CD4-positive, alpha-beta memory T cell (primary cell): Measurements from ENCODE around the gene TRIP11. TPM values are rescaled to one million over a fixed set of nuclear protein-coding genes. Genes with fewer than 3 reads are reported as not detected.

ENCODE experiments used
- CTCF ChIA-PET: fragments of 350-600 bp; sonication (Branson Sonifier 250); formaldehyde crosslinking; loops from one replicate; lab custom pipeline; 2021; ENCODE audit warnings: inconsistent platforms; ENCODE audit not compliant: partially characterized antibody; lab: Charles Lee
- POLR2A ChIA-PET: fragments of 350-600 bp; sonication (Branson Sonifier 250); formaldehyde crosslinking; loops from one replicate; lab custom pipeline; 2021; ENCODE audit not compliant: partially characterized antibody; lab: Charles Lee
- DNase-seq, 5 donors: peaks; one replicate each; pipeline versions ENCODE4 v3.0.0 to v3.0.0-alpha.2; 2020 to 2022; ENCODE audit warnings: mixed read lengths in 1 of 5
- H3K27ac ChIP-seq: one replicate; pipeline ENCODE4 v1.7.0; 2013; ENCODE audit warnings: low read depth, low read length
- H3K27me3 ChIP-seq: 2 replicates; pipeline ENCODE4 v1.7.0; 2013; ENCODE audit warnings: mild to moderate bottlenecking, low read length, moderate library complexity; ENCODE audit not compliant: insufficient read depth
- H3K36me3 ChIP-seq: 2 replicates; pipeline ENCODE4 v1.7.0; 2013; ENCODE audit warnings: mild to moderate bottlenecking, low read length, moderate library complexity; ENCODE audit not compliant: insufficient read depth
- H3K4me1 ChIP-seq: 2 replicates; pipeline ENCODE4 v1.7.0; 2013; ENCODE audit warnings: mild to moderate bottlenecking, low read length, moderate library complexity; ENCODE audit not compliant: insufficient read depth
- H3K4me3 ChIP-seq, 2 donors: one replicate each; pipeline ENCODE4 v1.7.0; 2013; ENCODE audit warnings: low read length in 2 of 2, mild to moderate bottlenecking in 1 of 2
- H3K9me3 ChIP-seq, 2 donors: one replicate each; pipeline ENCODE4 v1.7.0; 2013; ENCODE audit warnings: low read length in 2 of 2, control low read depth in 1 of 2; ENCODE audit not compliant: control insufficient read depth in 1 of 2
- H3K27ac Mint-ChIP-seq, 7 donors: one replicate each; pipeline ENCODE4 v1.8.0; 2020 to 2021; ENCODE audit warnings: mixed read lengths in 7 of 7, mild to moderate bottlenecking in 6 of 7, inconsistent platforms in 3 of 7, moderate library complexity in 3 of 7
- H3K27me3 Mint-ChIP-seq, 2 donors: one replicate each; pipeline ENCODE4 v1.8.0; 2020 to 2021; ENCODE audit warnings: mixed read lengths in 2 of 2
- H3K36me3 Mint-ChIP-seq, 2 donors: one replicate each; pipeline ENCODE4 v1.8.0; 2020 to 2021; ENCODE audit warnings: mixed read lengths in 2 of 2, inconsistent platforms in 1 of 2, mild to moderate bottlenecking in 1 of 2
- H3K4me1 Mint-ChIP-seq, 4 donors: one replicate each; pipeline ENCODE4 v1.8.0; 2020 to 2021; ENCODE audit warnings: mixed read lengths in 4 of 4, mild to moderate bottlenecking in 1 of 4
- H3K4me3 Mint-ChIP-seq, 8 donors: one replicate each; pipeline ENCODE4 v1.8.0; 2020 to 2021; ENCODE audit warnings: mixed read lengths in 8 of 8, mild to moderate bottlenecking in 7 of 8, moderate library complexity in 6 of 8, inconsistent platforms in 3 of 8
- H3K9me3 Mint-ChIP-seq, 8 donors: one replicate each; pipeline ENCODE4 v1.8.0; 2020 to 2021; ENCODE audit warnings: mixed read lengths in 8 of 8, mild to moderate bottlenecking in 5 of 8, inconsistent platforms in 3 of 8, moderate library complexity in 1 of 8
- intact Hi-C: fragments of 100-400 bp; cut with micrococcal nuclease; formaldehyde crosslinking; loops from one replicate; pipeline ENCODE4 v1.15.1; 2023
- polyA plus RNA-seq, 2 donors: library from polyadenylated mRNA; unstranded; fragments of 300-500 nt; fragmentation: Illumina TruSeq; gene quantifications; one replicate each; pipeline ENCODE4 v1.2.3, GENCODE V29; 2021
- total RNA-seq, 2 experiments: library from RNA; stranded (reverse); gene quantifications; one replicate each; pipeline ENCODE4 v1.2.3, GENCODE V29; 2021

TRIP11 gene
- total and polyA plus RNA-seq, 4 experiments from 2014 or later = 24.6 to 77.2 (median 68.3) TPM

GRCh38 chr14:92035890-92036289 is 4.0 kb downstream of the TRIP11 start:
- Histone ChIP-seq H3K27ac (no peak overlapping the region), H3K9me3 (no peaks in the 10 kb centered on the region), H3K4me3 (no peak overlapping the region), H3K4me1 (peaks cover 36% of the 10 kb centered on the region), H3K36me3 (no peaks in the 10 kb centered on the region), H3K27me3 (no peaks in the 10 kb centered on the region)
- CTCF ChIA-PET = no interaction called here
- POLR2A ChIA-PET = no interaction called here
- no peaks in the 10 kb centered on the region for H3K27me3 Mint-ChIP-seq
- peak overlapping the region in 2 of 7 donors; percentile 9 to 41 for H3K27ac Mint-ChIP-seq
- no peak for DNase-seq
- H3K4me1 Mint-ChIP-seq = peaks cover 37 to 60% (median 49%) of the 10 kb centered on the region in 4 donors
- H3K9me3 Mint-ChIP-seq = no peaks in the 10 kb centered on the region
- intact Hi-C loops = no loop called here
- H3K36me3 Mint-ChIP-seq = peaks cover 5 to 31% of the 10 kb centered on the region in 2 donors
- no peak overlapping the region for H3K4me3 Mint-ChIP-seq

GRCh38 chr14:92033906-92034687 is 5.8 kb downstream of the TRIP11 start:
- no peak for DNase-seq
- Mint-ChIP-seq H3K4me3 (no peak overlapping the region), H3K9me3 (no peaks in the 10 kb centered on the region), H3K27me3 (no peaks in the 10 kb centered on the region), H3K27ac (peak overlapping the region in 5 of 7 donors; percentile 6 to 74 (median 43)), H3K36me3 (peaks cover 5 to 21% of the 10 kb centered on the region in 2 donors), H3K4me1 (peaks cover 35 to 44% (median 38%) of the 10 kb centered on the region in 4 donors)
- no peaks in the 10 kb centered on the region for H3K36me3 ChIP-seq
- peaks cover 31% of the 10 kb centered on the region for H3K4me1 ChIP-seq
- H3K27me3 ChIP-seq = no peaks in the 10 kb centered on the region
- H3K27ac ChIP-seq = no peak overlapping the region
- intact Hi-C loops = no loop called here
- ChIA-PET POLR2A (no interaction called here), CTCF (no interaction called here)
- no peak overlapping the region for H3K4me3 ChIP-seq
- no peaks in the 10 kb centered on the region for H3K9me3 ChIP-seq

GRCh38 chr14:92033433-92033832 is 6.4 kb downstream of the TRIP11 start:
- Histone ChIP-seq H3K4me3 (no peak overlapping the region), H3K27me3 (no peaks in the 10 kb centered on the region), H3K9me3 (no peaks in the 10 kb centered on the region), H3K36me3 (peaks cover 3% of the 10 kb centered on the region), H3K27ac (no peak overlapping the region), H3K4me1 (peaks cover 24% of the 10 kb centered on the region)
- POLR2A ChIA-PET = no interaction called here
- Mint-ChIP-seq H3K9me3 (no peaks in the 10 kb centered on the region), H3K36me3 (peaks cover 8 to 26% of the 10 kb centered on the region in 2 donors), H3K27me3 (no peaks in the 10 kb centered on the region), H3K4me1 (peaks cover 29 to 40% (median 32%) of the 10 kb centered on the region in 4 donors), H3K4me3 (no peak overlapping the region), H3K27ac (peak overlapping the region in 4 of 7 donors; percentile 6 to 74 (median 58))
- no peak for DNase-seq
- CTCF ChIA-PET = no interaction called here
- intact Hi-C loops = no loop called here

- ChIA-PET POLR2A (no interaction called here), CTCF (no interaction called here)
- Mint-ChIP-seq H3K27me3 (no peaks in the 10 kb centered on the region), H3K4me1 (peaks cover 4 to 29% (median 9%) of the 10 kb centered on the region in 4 donors), H3K4me3 (no peak overlapping the region), H3K36me3 (peaks cover 18 to 51% of the 10 kb centered on the region in 2 donors), H3K27ac (peak overlapping the region in 4 of 7 donors; percentile 30 to 77 (median 56)), H3K9me3 (no peaks in the 10 kb centered on the region)
- Histone ChIP-seq H3K4me1 (no peaks in the 10 kb centered on the region), H3K27ac (no peak overlapping the region), H3K9me3 (no peaks in the 10 kb centered on the region), H3K36me3 (peaks cover 27% of the 10 kb centered on the region), H3K27me3 (no peaks in the 10 kb centered on the region), H3K4me3 (no peak overlapping the region)
- DNase-seq = no peak
- intact Hi-C loops = no loop called here
Observed at GRCh38 chr14:92026548-92027190, 13.2 kb downstream of the TRIP11 start.

- no peaks in the 10 kb centered on the region for H3K9me3 Mint-ChIP-seq
Observed at GRCh38 chr14:92022036-92022435, 17.8 kb downstream of the TRIP11 start.

GRCh38 chr14:92021523-92021922 is 18.3 kb downstream of the TRIP11 start:
- peaks cover 14 to 52% of the 10 kb centered on the region in 2 donors for H3K36me3 Mint-ChIP-seq
- H3K36me3 ChIP-seq = peaks cover 22% of the 10 kb centered on the region

More at GRCh38 chr14:92022036-92022435, 17.8 kb downstream of the TRIP11 start:
- no peak overlapping the region for H3K4me3 Mint-ChIP-seq
- H3K27ac Mint-ChIP-seq = no peak overlapping the region
- no peaks in the 10 kb centered on the region for H3K27me3 ChIP-seq
- H3K27me3 Mint-ChIP-seq = no peaks in the 10 kb centered on the region
- H3K9me3 ChIP-seq = no peaks in the 10 kb centered on the region
- CTCF ChIA-PET = interaction anchor here (1.2 kb wide), 1 partner anchor 9 kb away, joined by 3 read pairs; no protein-coding TSS in a partner anchor
- no peaks in the 10 kb centered on the region for H3K4me1 ChIP-seq
- DNase-seq = no peak
- no peak overlapping the region for H3K27ac ChIP-seq
- POLR2A ChIA-PET = no interaction called here
- peaks cover 4 to 17% (median 8%) of the 10 kb centered on the region in 4 donors for H3K4me1 Mint-ChIP-seq
- H3K36me3 Mint-ChIP-seq = peaks cover 14 to 51% of the 10 kb centered on the region in 2 donors
- intact Hi-C loops = no loop called here
- H3K4me3 ChIP-seq = no peak overlapping the region
- H3K36me3 ChIP-seq = peaks cover 21% of the 10 kb centered on the region

GRCh38 chr14:92014040-92014439 is 25.8 kb downstream of the TRIP11 start:
- Histone ChIP-seq H3K27ac (no peak overlapping the region), H3K4me1 (no peaks in the 10 kb centered on the region), H3K9me3 (no peaks in the 10 kb centered on the region), H3K27me3 (no peaks in the 10 kb centered on the region), H3K36me3 (peaks cover 33% of the 10 kb centered on the region), H3K4me3 (no peak overlapping the region)
- CTCF ChIA-PET = no interaction called here
- no peak for DNase-seq
- H3K9me3 Mint-ChIP-seq = no peaks in the 10 kb centered on the region
- peak overlapping the region in 1 of 7 donors; percentile 82 for H3K27ac Mint-ChIP-seq
- POLR2A ChIA-PET = no interaction called here
- no peak overlapping the region for H3K4me3 Mint-ChIP-seq
- peaks cover 8 to 14% (median 12%) of the 10 kb centered on the region in 4 donors for H3K4me1 Mint-ChIP-seq
- no peaks in the 10 kb centered on the region for H3K27me3 Mint-ChIP-seq
- peaks cover 49 to 68% of the 10 kb centered on the region in 2 donors for H3K36me3 Mint-ChIP-seq
- intact Hi-C loops = no loop called here

More at GRCh38 chr14:92021523-92021922, 18.3 kb downstream of the TRIP11 start:
- Histone ChIP-seq H3K9me3 (no peaks in the 10 kb centered on the region), H3K27me3 (no peaks in the 10 kb centered on the region), H3K4me1 (no peaks in the 10 kb centered on the region), H3K4me3 (no peak overlapping the region), H3K27ac (no peak overlapping the region)
- Mint-ChIP-seq H3K27me3 (no peaks in the 10 kb centered on the region), H3K4me3 (no peak overlapping the region), H3K9me3 (no peaks in the 10 kb centered on the region), H3K4me1 (peaks cover 3 to 13% (median 6%) of the 10 kb centered on the region in 4 donors), H3K27ac (no peak overlapping the region)
- DNase-seq = no peak
- POLR2A ChIA-PET = no interaction called here
- CTCF ChIA-PET = no interaction called here
- intact Hi-C loops = no loop called here
